Kidney tubule cell (primary cell): ENCODE data around the gene SMYD5.
"Not testable (repeated sequence)": the region's sequence is repeated elsewhere in the genome, so short reads cannot be mapped to it uniquely, and the experiment has no call there.

Experiments used
- DNase-seq: peaks from one replicate; pipeline ENCODE4 v3.0.0-alpha.2; 2018; ENCODE audit warnings: low spot score

The SMYD5 gene

GRCh38 chr2:73259704-73260337, 45.8 kb downstream of the SMYD5 start:
- DNase-seq = no peak

DNA sequence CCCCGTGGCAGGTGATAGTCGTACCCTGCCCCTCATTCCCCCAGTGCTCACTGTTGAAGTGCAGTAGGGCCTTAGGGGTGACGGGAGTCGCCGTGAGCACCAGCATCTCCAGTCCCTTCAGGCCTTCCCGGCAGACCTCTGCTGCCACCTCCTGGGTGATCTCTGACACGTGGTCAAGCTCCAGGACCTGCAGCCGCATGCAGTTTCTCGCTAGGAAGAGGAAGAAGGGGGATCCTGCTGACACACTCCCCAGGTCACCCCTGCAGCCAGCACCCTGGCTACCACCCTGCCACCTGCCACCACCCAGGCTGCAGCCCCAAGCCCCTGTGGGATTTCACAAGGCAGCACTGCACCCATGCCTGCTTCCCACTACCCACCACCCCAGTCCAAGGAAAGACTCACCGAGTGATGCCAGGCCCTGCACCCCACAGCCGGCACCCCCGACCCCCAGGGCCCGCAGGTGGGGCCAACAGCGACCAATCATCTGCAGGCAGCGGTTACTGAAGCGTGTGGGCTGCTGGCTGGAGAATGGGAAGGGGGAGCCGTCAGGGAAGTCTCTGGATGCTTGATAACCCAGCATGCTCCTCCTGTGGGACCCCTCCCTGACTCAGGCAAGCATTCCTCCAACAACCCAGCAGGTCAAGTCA, 46.4 kb downstream of the SMYD5 start:
- peak; percentile 63 for DNase-seq

DNA sequence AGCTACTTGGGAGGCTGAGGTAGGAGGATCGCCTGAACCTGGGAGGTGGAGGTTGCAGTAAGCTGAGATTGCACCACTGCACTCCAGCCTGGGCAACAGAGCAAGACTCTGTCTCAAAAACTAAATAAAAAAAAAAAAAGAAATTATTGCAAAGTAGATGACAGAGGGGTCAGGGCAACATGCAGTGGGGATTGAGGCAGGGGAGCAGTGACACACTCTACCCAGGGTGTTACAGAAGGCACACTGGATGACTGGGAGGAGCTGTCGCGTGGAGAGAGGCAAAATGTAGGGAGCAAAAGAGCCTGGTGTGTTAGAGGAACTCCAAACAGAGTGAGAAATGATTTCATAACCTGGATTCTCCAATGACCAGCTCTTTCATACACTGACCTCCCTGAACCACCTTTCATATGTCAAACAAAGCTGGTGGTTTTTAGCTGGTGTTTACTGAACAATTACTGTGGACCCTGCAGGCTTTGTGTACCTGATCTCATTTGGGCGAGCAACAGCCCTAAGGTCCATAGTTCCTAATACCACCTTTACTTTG, 48.1 kb downstream of the SMYD5 start:
- no peak for DNase-seq

GRCh38 chr2:73262691-73263429, 48.8 kb downstream of the SMYD5 start:
- not testable (repeated sequence) for DNase-seq

GRCh38 chr2:73263540-73264331, 49.7 kb downstream of the SMYD5 start:
- no peak for DNase-seq

DNA sequence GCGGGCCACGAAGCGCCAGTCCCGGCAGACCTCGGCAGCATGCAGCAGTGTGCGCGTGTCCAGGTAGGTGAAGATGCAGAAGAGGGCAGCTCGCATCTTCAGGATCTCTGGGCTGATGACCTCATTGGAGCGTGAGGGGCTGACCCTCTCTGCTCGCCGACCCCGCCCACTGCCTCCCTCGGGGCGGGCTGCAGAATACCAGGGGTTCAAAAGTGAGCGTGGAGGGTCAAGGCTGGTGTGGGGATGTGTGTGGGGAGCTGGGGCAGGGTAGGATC, 50.2 kb downstream of the SMYD5 start:
- DNase-seq = no peak

DNA sequence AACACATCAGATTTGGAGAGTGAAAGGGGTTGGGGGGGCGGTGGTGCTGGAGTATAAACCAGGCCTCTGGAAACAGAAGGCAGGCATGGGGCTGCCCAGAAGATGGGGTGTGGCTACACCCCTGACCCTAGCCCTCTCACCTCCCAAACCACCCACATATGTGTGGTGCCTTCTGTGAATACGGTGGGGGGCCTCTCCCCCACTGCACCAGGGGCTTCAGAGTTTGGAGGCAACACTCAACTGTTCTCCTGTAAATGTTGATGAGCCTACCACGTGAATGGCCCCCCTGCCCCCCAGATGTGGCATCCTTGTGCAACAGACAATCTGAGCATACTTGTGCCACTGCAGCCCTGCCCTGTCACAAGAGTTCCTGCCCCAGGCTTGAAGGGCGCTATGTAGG, 50.7 kb downstream of the SMYD5 start:
- no peak for DNase-seq

GRCh38 chr2:73265298-73266060, 51.4 kb downstream of the SMYD5 start:
- DNase-seq = no peak

- DNase-seq = no peak
Measured at GRCh38 chr2:73266061-73266901, 52.2 kb downstream of the SMYD5 start.

DNA sequence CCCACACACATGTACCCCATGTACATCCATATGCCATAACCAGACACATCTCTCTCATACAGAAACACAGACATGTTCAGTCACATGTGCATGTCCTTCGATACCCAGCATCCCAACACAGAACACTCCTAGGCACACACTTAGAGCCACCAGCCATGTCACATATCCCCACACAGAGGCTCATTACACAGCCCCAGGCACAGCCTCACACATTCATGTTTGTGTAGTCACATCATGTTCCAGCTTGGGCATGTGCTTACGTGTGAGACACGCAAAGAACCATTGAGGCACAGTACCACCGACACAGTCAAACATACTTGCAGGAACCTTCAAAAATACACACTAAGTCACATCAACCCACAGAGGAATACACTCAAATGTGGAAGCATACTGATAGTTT, 53.0 kb downstream of the SMYD5 start:
- no peak for DNase-seq

GRCh38 chr2:73268366-73268829, 54.4 kb downstream of the SMYD5 start:
- no peak for DNase-seq

- peak; percentile 79 for DNase-seq
Measured at GRCh38 chr2:73268830-73269685, 55.0 kb downstream of the SMYD5 start.

- no peak for DNase-seq
Measured at GRCh38 chr2:73269686-73270465, 55.8 kb downstream of the SMYD5 start.

GRCh38 chr2:73272270-73272669, 58.2 kb downstream of the SMYD5 start:
- DNase-seq = no peak
